GM18502 (cell line): Measurements from ENCODE around the gene TMEM185B.
"Not testable (repeated sequence)": the region's sequence is repeated elsewhere in the genome, so short reads cannot be mapped to it uniquely, and the experiment has no call there.

Experiments
- ATAC-seq: cut with Tn5 transposase; IDR thresholded peaks from one replicate; pipeline ENCODE4 v1.9.1; 2021; ENCODE audit warnings: mild to moderate bottlenecking; ENCODE audit not compliant: unreplicated experiment, poor library complexity

The TMEM185B gene

GRCh38 chr2:120235158-120235557 lies 12.0 kb upstream of the TMEM185B start:
- not testable (repeated sequence) for ATAC-seq

GRCh38 chr2:120233292-120233691 lies 10.1 kb upstream of the TMEM185B start:
- ATAC-seq = no peak

GRCh38 chr2:120231974-120232635 lies 8.9 kb upstream of the TMEM185B start:
- ATAC-seq = peak; percentile 89

GRCh38 chr2:120231564-120231973 lies 8.4 kb upstream of the TMEM185B start:
- ATAC-seq = peak; percentile 17

GRCh38 chr2:120230515-120231471 lies 7.6 kb upstream of the TMEM185B start:
- no peak for ATAC-seq

- ATAC-seq = no peak
These were observed 6.1 kb upstream of the TMEM185B start for GRCh38 chr2:120229341-120229740.

GRCh38 chr2:120228503-120228902 lies 5.3 kb upstream of the TMEM185B start:
- no peak for ATAC-seq

GRCh38 chr2:120227111-120227991 lies 4.2 kb upstream of the TMEM185B start:
- ATAC-seq = no peak

GRCh38 chr2:120226316-120226715 lies 3.1 kb upstream of the TMEM185B start:
- no peak for ATAC-seq

GRCh38 chr2:120225549-120226065 lies 2.4 kb upstream of the TMEM185B start:
- ATAC-seq = no peak

GRCh38 chr2:120224735-120225548 lies 1.7 kb upstream of the TMEM185B start:
- ATAC-seq = no peak

- no peak for ATAC-seq
These were observed 1.1 kb upstream of the TMEM185B start for GRCh38 chr2:120224256-120224655.

GRCh38 chr2:120222186-120223033 lies 790 bp downstream of the TMEM185B start:
- no peak for ATAC-seq

GRCh38 chr2:120221616-120222015 lies 1.6 kb downstream of the TMEM185B start:
- no peak for ATAC-seq

- ATAC-seq = no peak
These were observed 2.4 kb downstream of the TMEM185B start for GRCh38 chr2:120220756-120221155.

GRCh38 chr2:120219766-120220165 lies 3.4 kb downstream of the TMEM185B start:
- ATAC-seq = no peak

GRCh38 chr2:120219291-120219690 lies 3.9 kb downstream of the TMEM185B start:
- no peak for ATAC-seq

- no peak for ATAC-seq
These were observed 5.0 kb downstream of the TMEM185B start for GRCh38 chr2:120218181-120218580.
